ENCODE measurements around the gene NGFR. TPM values are rescaled to one million over a fixed set of nuclear protein-coding genes. Genes with fewer than 3 reads are reported as not detected.

Gene NGFR
- total and polyA plus RNA-seq, 2 experiments from 2014 or later = 0.43 to 0.81 TPM

- Histone ChIP-seq H3K9ac (no peak overlapping the region), H2AFZ (no peak overlapping the region), H3K9me3 (ENCODE audit: low read depth) (no peaks in the 10 kb centered on the region), H4K20me1 (ENCODE audit: insufficient read depth) (no peaks in the 10 kb centered on the region), H3K27me3 (replicated peaks; ENCODE audit: insufficient read depth) (peaks cover 24% of the 10 kb centered on the region), H3K36me3 (ENCODE audit: low read depth) (no peaks in the 10 kb centered on the region), H3K4me3 (no peak overlapping the region), H3K4me1 (ENCODE audit: insufficient read depth) (no peaks in the 10 kb centered on the region), H3K27ac (no peak overlapping the region), H3K79me2 (ENCODE audit: insufficient read depth) (no peaks in the 10 kb centered on the region), H3K9me2 (ENCODE audit: insufficient read depth) (no peaks in the 10 kb centered on the region), H3F3A (ENCODE audit: insufficient read depth) (no peaks in the 10 kb centered on the region), H3K4me2 (ENCODE audit: unreplicated experiment) (no peak overlapping the region)
- in situ Hi-C loops (cut with MboI) = no loop called here
- DNase-seq = no peak
- TF ChIP-seq EZH2 (IDR thresholded peaks at IDR 0.05; ENCODE audit: insufficient read depth, poor library complexity, severe bottlenecking) = no peak
- no peak for TF ChIP-seq EZH2phosphoT487 (IDR thresholded peaks at IDR 0.05; ENCODE audit: insufficient read depth, low read depth)
- WGBS, 2 experiments (ENCODE audit: low coverage in 1 of 2, low lambda C conversion rate in 2 of 2, missing lambda C conversion rate in 2 of 2) = 93 to 95% methylated on average over 28 to 57 of the region's 57 CpGs
Measured at GRCh38 chr17:49506282-49506681, 11.2 kb downstream of the NGFR start.

- peak; percentile 49 for DNase-seq
- Histone ChIP-seq H3K9me3 (ENCODE audit: low read depth) (no peaks in the 10 kb centered on the region), H3K9ac (no peak overlapping the region), H3F3A (ENCODE audit: insufficient read depth) (no peaks in the 10 kb centered on the region), H3K27ac (no peak overlapping the region), H4K20me1 (ENCODE audit: insufficient read depth) (no peaks in the 10 kb centered on the region), H3K4me1 (ENCODE audit: insufficient read depth) (no peaks in the 10 kb centered on the region), H3K4me2 (ENCODE audit: unreplicated experiment) (no peak overlapping the region), H3K79me2 (ENCODE audit: insufficient read depth) (no peaks in the 10 kb centered on the region), H2AFZ (no peak overlapping the region), H3K4me3 (no peak overlapping the region), H3K27me3 (replicated peaks; ENCODE audit: insufficient read depth) (peaks cover 11% of the 10 kb centered on the region), H3K9me2 (ENCODE audit: insufficient read depth) (no peaks in the 10 kb centered on the region), H3K36me3 (ENCODE audit: low read depth) (no peaks in the 10 kb centered on the region)
- TF ChIP-seq EZH2 (IDR thresholded peaks at IDR 0.05; ENCODE audit: insufficient read depth, poor library complexity, severe bottlenecking) (no peak), EZH2phosphoT487 (IDR thresholded peaks at IDR 0.05; ENCODE audit: insufficient read depth, low read depth) (no peak)
- WGBS, 2 experiments (ENCODE audit: low coverage in 1 of 2, low lambda C conversion rate in 2 of 2, missing lambda C conversion rate in 2 of 2) = 37 to 38% methylated on average over 13 to 17 of the region's 17 CpGs
- in situ Hi-C loops (cut with MboI) = no loop called here
Measured at GRCh38 chr17:49508061-49508865, 13.2 kb downstream of the NGFR start.

DNA sequence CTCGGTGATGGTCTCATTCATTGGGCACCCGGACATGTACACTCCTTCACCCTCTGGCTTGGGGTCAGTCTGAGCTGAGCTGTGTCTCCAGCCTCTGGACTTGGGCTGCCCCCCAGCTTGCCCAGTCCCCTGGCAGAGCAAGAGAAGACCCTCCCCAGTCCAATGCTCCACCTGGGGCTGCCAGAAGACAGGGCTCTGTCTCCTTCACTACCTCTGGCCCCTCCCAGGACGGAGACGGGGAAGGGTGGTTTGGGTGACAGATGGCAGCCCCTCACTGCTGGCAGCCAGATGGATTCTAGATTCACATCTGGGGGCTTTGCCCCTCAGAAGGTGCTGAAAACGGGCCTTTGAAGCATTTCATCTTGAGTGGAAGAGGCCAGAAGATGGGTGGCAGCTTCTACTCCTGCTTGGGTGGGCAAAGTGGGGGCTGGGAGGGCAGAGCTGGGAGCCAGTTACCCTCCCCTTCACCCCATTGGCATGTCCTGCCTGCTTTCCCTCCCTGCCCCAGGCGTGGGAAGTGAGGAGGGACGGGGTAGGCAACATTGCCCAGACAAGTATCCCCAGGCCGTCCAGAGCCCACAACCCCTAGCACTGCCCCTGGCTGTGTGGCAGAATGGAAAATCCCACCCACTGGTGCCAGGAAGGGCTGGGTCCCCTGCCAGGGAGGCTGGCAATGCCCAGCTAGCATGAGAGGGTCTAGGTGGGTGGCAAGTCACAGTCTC, 13.9 kb downstream of the NGFR start:
- Histone ChIP-seq H3K36me3 (ENCODE audit: low read depth) (no peaks in the 10 kb centered on the region), H3K4me3 (no peak overlapping the region), H3F3A (ENCODE audit: insufficient read depth) (no peaks in the 10 kb centered on the region), H3K27ac (no peak overlapping the region), H3K4me2 (ENCODE audit: unreplicated experiment) (no peak overlapping the region), H3K27me3 (replicated peaks; ENCODE audit: insufficient read depth) (peaks cover 5% of the 10 kb centered on the region), H2AFZ (no peak overlapping the region), H3K4me1 (ENCODE audit: insufficient read depth) (no peaks in the 10 kb centered on the region), H4K20me1 (ENCODE audit: insufficient read depth) (no peaks in the 10 kb centered on the region), H3K9me2 (ENCODE audit: insufficient read depth) (no peaks in the 10 kb centered on the region), H3K9ac (no peak overlapping the region), H3K9me3 (ENCODE audit: low read depth) (no peaks in the 10 kb centered on the region), H3K79me2 (ENCODE audit: insufficient read depth) (no peaks in the 10 kb centered on the region)
- TF ChIP-seq EZH2 (IDR thresholded peaks at IDR 0.05; ENCODE audit: insufficient read depth, poor library complexity, severe bottlenecking) (no peak), EZH2phosphoT487 (IDR thresholded peaks at IDR 0.05; ENCODE audit: insufficient read depth, low read depth) (no peak)
- 60% methylated on average over 8 of the region's 8 CpGs for WGBS, 2 experiments (ENCODE audit: low coverage in 1 of 2, low lambda C conversion rate in 2 of 2, missing lambda C conversion rate in 2 of 2)
- DNase-seq = no peak
- in situ Hi-C loops (cut with MboI) = no loop called here

GRCh38 chr17:49509588-49509917, 14.5 kb downstream of the NGFR start:
- Histone ChIP-seq H3K27ac (no peak overlapping the region), H4K20me1 (ENCODE audit: insufficient read depth) (no peaks in the 10 kb centered on the region), H3K27me3 (replicated peaks; ENCODE audit: insufficient read depth) (no peaks in the 10 kb centered on the region; the same call in none of the 2 replicates), H3K79me2 (ENCODE audit: insufficient read depth) (no peaks in the 10 kb centered on the region), H3F3A (ENCODE audit: insufficient read depth) (0 out of 2 replicates have a peak, but pooled peaks cover 1% of the 10 kb centered on the region), H3K4me1 (ENCODE audit: insufficient read depth) (0 out of 2 replicates have a peak, but pooled peaks cover under 1% of the 10 kb centered on the region), H2AFZ (no peak overlapping the region), H3K9me3 (ENCODE audit: low read depth) (no peaks in the 10 kb centered on the region), H3K9ac (no peak overlapping the region), H3K4me2 (ENCODE audit: unreplicated experiment) (no peak overlapping the region), H3K9me2 (ENCODE audit: insufficient read depth) (no peaks in the 10 kb centered on the region), H3K36me3 (ENCODE audit: low read depth) (no peaks in the 10 kb centered on the region), H3K4me3 (no peak overlapping the region)
- WGBS, 2 experiments (ENCODE audit: low coverage in 1 of 2, low lambda C conversion rate in 2 of 2, missing lambda C conversion rate in 2 of 2) = 60 to 71% methylated on average over 2 to 3 of the region's 3 CpGs
- in situ Hi-C loops (cut with MboI) = no loop called here
- no peak for TF ChIP-seq EZH2phosphoT487 (IDR thresholded peaks at IDR 0.05; ENCODE audit: insufficient read depth, low read depth)
- no peak for TF ChIP-seq EZH2 (IDR thresholded peaks at IDR 0.05; ENCODE audit: insufficient read depth, poor library complexity, severe bottlenecking)
- DNase-seq = no peak
